Adipocyte (in vitro differentiated cells): ENCODE results near the gene CFAP100.

Experiments
- DNase-seq: peaks from one replicate; pipeline ENCODE4 v3.0.0-alpha.2; 2015; ENCODE audit warnings: low read depth
- H3K27me3 ChIP-seq: replicated peaks from 2 replicates; pipeline ENCODE4 v1.7.0; 2013; ENCODE audit warnings: mild to moderate bottlenecking, low read length, moderate library complexity; ENCODE audit not compliant: control insufficient read depth, insufficient read depth
- H3K36me3 ChIP-seq: 2 replicates; pipeline ENCODE4 v1.7.0; 2013; ENCODE audit warnings: low read length, mild to moderate bottlenecking, moderate library complexity; ENCODE audit not compliant: control insufficient read depth, insufficient read depth, severe bottlenecking
- H3K4me1 ChIP-seq: 2 replicates; pipeline ENCODE4 v1.7.0; 2013; ENCODE audit warnings: mild to moderate bottlenecking, low read length, moderate library complexity; ENCODE audit not compliant: control insufficient read depth, insufficient read depth
- H3K4me3 ChIP-seq: 2 replicates; pipeline ENCODE4 v1.7.0; 2013; ENCODE audit warnings: mild to moderate bottlenecking, low read length, moderate library complexity
- H3K9ac ChIP-seq: 2 replicates; pipeline ENCODE4 v1.7.0; 2013; ENCODE audit warnings: mild to moderate bottlenecking, low read length, moderate library complexity
- H3K9me3 ChIP-seq: 2 replicates; pipeline ENCODE4 v1.7.0; 2013; ENCODE audit warnings: mild to moderate bottlenecking, low read length, moderate library complexity; ENCODE audit not compliant: control insufficient read depth

Gene CFAP100

DNA sequence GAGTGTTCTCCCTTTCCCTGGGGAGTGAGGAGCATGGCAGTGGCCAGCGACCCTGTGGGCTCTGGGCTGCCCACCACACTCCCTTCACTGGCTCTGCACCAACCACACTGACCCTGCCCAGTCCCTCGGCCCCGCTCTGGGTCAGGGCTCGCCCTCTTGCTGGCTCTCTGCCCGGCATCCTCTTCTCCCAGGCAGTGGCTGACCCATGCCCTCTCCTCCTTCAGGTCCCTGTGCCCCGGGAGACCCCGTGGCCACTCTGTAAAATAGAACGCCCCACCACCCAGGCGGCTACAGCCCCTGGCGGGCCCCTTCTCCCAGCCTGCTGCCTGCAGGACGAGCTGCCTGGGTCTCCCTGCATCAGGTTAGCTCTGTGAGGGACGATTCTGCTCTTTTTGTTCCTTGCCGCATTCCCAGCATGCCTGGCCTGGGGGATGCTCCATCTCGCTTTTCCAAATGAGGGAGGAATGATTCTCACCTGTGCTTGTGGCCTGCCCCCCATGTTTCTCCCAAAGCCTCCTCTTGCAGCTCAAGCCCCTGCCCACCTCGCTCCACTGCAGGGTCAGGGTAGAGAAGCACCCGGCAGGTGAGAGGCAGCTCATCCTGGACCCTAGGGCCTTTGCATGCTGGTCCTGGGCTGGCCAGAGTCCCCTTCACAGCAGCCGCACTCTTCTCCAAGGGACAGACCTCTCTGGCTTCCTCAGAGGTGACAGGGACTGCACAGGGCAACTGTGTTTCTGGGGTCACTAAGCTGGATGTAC, 14.5 kb upstream of the CFAP100 start:
- Histone ChIP-seq H3K36me3 (no peaks in the 10 kb centered on the region), H3K9ac (no peak overlapping the region), H3K4me1 (peaks cover 19% of the 10 kb centered on the region), H3K27me3 (peaks cover 21% of the 10 kb centered on the region), H3K9me3 (peaks cover 5% of the 10 kb centered on the region), H3K4me3 (no peak overlapping the region)
- DNase-seq: no peak

GRCh38 chr3:126381966-126382365, 12.7 kb upstream of the CFAP100 start:
- Histone ChIP-seq H3K9ac (no peak overlapping the region), H3K36me3 (no peaks in the 10 kb centered on the region), H3K4me1 (peaks cover 11% of the 10 kb centered on the region), H3K4me3 (no peak overlapping the region), H3K27me3 (peaks cover 23% of the 10 kb centered on the region), H3K9me3 (peaks cover 5% of the 10 kb centered on the region)
- no peak for DNase-seq

DNA sequence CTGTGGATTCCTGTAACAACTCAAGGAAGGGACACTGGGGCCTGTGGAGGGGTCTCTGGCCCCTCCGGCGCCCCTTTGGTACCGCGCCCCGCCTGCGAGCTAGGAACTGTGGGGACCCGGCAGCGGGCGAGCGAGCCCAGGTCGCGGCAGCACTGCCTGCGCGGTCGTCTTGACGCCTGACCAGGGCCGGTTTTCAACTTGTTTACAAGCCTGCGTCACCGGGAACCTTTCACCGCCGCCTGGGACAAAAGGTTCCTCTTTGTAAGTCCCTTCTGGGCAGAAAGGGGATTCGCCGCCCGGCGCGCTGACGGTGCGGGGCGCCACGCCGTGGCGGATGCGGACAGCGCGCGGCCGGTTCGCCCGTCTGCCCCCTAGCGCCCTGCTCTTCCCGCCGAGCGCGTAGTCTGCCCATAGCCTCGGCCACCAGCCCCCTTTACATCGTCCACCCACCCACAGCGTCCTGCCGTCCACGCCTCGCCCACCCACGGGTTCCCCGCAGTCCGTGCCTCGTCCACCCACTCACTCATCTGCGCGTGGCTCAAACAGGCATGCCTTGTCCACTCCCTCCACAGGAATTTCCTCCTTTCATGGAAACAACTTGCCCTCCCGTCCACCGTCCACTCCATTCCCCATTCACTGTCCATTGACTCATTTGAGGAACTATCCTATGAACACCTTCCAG, 5.5 kb upstream of the CFAP100 start:
- Histone ChIP-seq H3K27me3 (peaks cover 21% of the 10 kb centered on the region), H3K9ac (peak overlapping the region; percentile 89), H3K4me3 (peak overlapping the region; percentile 31), H3K36me3 (no peaks in the 10 kb centered on the region), H3K9me3 (no peaks in the 10 kb centered on the region), H3K4me1 (peaks cover 15% of the 10 kb centered on the region)
- peak; percentile 91 for DNase-seq

DNA sequence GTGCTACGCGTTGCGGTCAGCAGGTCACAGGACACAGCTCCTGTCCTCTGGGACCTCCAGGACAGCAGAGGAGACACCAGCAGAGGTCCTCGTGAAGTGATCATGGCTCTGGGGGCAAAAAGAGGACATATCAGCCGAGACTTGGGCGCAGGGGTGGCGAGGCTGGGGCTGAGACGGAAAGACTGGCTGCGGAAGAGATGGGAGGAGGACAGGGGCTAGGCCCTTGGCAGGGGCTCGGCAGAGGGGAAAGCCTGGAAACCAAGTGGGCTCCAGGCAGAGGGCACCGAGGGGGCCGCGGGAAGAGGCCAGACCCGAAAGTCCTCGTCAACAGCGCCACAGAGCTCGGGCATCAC, 4.9 kb upstream of the CFAP100 start:
- Histone ChIP-seq H3K4me3 (no peak overlapping the region), H3K9me3 (no peaks in the 10 kb centered on the region), H3K27me3 (peaks cover 26% of the 10 kb centered on the region), H3K9ac (peak overlapping the region; percentile 89), H3K4me1 (peaks cover 18% of the 10 kb centered on the region), H3K36me3 (no peaks in the 10 kb centered on the region)
- no peak for DNase-seq

- no peaks in the 10 kb centered on the region for H3K36me3 ChIP-seq
- peaks cover 26% of the 10 kb centered on the region for H3K27me3 ChIP-seq
Observed at GRCh38 chr3:126390201-126390600, 4.5 kb upstream of the CFAP100 start.

DNA sequence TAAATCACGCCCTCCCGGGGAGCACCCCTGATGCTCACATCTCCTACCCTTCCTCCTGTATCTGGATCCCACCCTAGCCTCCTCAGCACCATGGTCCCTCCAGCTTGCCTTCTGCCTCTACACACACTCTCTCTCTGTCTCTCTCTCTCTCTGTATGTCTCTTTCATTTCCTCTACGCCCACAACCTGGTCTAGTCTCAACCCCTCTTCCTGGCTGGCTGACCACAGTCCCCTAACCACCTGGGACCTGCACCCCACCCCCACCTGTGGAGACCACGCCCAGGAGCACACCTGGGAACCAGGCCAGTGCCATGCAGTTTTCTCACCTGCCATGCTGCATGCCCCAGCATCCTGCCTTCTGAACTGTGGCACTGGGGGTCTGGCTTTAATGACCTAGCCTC, 4.0 kb upstream of the CFAP100 start:
- H3K9ac ChIP-seq: no peak overlapping the region
- H3K4me3 ChIP-seq: no peak overlapping the region
- no peak for DNase-seq
- no peaks in the 10 kb centered on the region for H3K36me3 ChIP-seq
- H3K4me1 ChIP-seq: peaks cover 18% of the 10 kb centered on the region
- H3K27me3 ChIP-seq: peaks cover 30% of the 10 kb centered on the region
- no peaks in the 10 kb centered on the region for H3K9me3 ChIP-seq

More at GRCh38 chr3:126390201-126390600, 4.5 kb upstream of the CFAP100 start:
- H3K4me1 ChIP-seq: peaks cover 18% of the 10 kb centered on the region
- H3K9me3 ChIP-seq: no peaks in the 10 kb centered on the region
- H3K9ac ChIP-seq: no peak overlapping the region
- DNase-seq: no peak
- H3K4me3 ChIP-seq: no peak overlapping the region

DNA sequence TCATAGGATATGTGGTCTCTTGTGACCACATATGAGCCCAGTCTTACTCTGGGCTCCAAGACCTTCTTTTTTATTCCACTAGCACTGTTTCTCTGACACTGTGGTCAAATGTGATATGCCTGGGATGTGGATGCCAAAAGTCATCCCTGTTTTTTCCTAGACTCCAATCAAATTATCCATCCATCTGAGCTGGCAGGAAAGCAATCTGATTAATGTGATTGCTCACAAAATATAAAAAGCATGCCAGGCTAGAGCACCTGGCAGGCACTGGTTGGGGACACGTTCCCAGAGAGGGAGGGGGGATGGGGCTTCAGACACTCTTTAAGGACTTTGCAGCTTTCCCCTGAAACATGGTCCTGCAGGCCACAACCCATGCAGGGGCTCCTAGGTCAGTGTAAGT, 3.1 kb upstream of the CFAP100 start:
- Histone ChIP-seq H3K9ac (no peak overlapping the region), H3K4me3 (no peak overlapping the region), H3K9me3 (no peaks in the 10 kb centered on the region), H3K27me3 (peaks cover 37% of the 10 kb centered on the region), H3K4me1 (peaks cover 12% of the 10 kb centered on the region), H3K36me3 (no peaks in the 10 kb centered on the region)
- DNase-seq: no peak

DNA sequence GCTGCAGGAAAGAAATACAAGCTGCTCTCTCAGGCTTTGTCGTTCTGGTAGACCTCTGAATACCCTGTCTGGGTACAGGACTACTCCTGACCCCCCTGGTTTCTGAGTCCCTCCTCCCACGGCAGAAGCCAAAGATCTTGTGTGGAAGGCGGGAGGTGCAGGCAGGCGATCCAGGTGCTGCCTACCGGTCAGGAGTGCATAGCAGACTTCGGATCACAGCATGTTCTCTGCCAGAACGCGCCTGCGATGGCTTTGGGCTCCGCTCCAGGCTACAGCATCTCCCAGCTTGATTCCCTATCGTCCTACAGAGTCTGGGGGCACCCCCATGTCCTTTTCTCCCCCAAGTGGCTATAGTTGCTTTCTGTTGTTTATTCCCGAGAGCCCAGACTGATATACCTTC, 2.5 kb upstream of the CFAP100 start:
- DNase-seq: no peak
- H3K27me3 ChIP-seq: peaks cover 37% of the 10 kb centered on the region
- H3K4me1 ChIP-seq: peaks cover 10% of the 10 kb centered on the region
- no peaks in the 10 kb centered on the region for H3K9me3 ChIP-seq
- no peak overlapping the region for H3K9ac ChIP-seq
- no peaks in the 10 kb centered on the region for H3K36me3 ChIP-seq
- no peak overlapping the region for H3K4me3 ChIP-seq

GRCh38 chr3:126393563-126393962, 1.1 kb upstream of the CFAP100 start:
- Histone ChIP-seq H3K36me3 (no peaks in the 10 kb centered on the region), H3K9ac (no peak overlapping the region), H3K4me1 (peaks cover 7% of the 10 kb centered on the region), H3K27me3 (peaks cover 40% of the 10 kb centered on the region), H3K4me3 (no peak overlapping the region), H3K9me3 (no peaks in the 10 kb centered on the region)
- no peak for DNase-seq

- H3K4me1 ChIP-seq: peaks cover 3% of the 10 kb centered on the region
- no peak overlapping the region for H3K4me3 ChIP-seq
- no peaks in the 10 kb centered on the region for H3K9me3 ChIP-seq
- no peak overlapping the region for H3K9ac ChIP-seq
- no peaks in the 10 kb centered on the region for H3K36me3 ChIP-seq
- no peak for DNase-seq
- H3K27me3 ChIP-seq: peaks cover 44% of the 10 kb centered on the region
Observed at GRCh38 chr3:126394977-126395321, 240 bp downstream of the CFAP100 start.

DNA sequence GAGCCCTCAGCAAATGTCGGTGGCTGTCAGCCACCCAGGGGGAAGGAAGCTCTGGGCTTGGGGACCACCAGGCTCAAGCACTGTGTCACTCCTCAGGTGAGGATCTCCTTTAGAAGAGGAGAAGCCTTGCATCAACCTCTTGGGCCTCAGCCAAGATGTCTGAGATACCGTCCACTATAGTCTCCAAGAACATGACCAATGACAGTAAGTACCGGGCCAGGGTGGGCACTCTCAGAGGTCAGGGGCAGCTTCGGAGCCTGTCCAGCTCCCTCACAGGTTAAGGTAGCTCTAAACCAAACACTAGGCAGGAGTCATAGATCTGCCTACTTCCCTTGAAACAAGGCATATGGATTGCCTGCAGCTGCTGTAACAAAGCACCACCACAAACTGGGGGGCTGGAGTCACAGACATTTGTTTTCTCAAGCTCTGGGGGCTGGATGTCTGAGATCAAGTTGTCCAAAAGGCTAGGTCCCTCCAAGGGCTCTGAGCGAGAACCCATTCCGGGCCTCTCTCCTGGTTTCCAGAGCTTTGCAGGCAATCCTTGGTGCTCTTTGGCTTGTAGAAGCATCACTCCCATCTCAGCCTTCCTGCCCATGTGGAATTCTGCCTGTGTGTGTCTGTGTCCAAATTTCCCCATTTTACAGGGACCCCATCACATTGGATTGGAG, 1.3 kb downstream of the CFAP100 start:
- Histone ChIP-seq H3K4me3 (no peak overlapping the region), H3K27me3 (peaks cover 44% of the 10 kb centered on the region), H3K9ac (no peak overlapping the region), H3K9me3 (no peaks in the 10 kb centered on the region), H3K4me1 (peaks cover 3% of the 10 kb centered on the region), H3K36me3 (no peaks in the 10 kb centered on the region)
- no peak for DNase-seq
